GM12878 (cell line): ENCODE data around the gene MAB21L4.

Source experiments
- E2F4 ChIP-seq: IDR thresholded peaks from 2 replicates; pipeline ENCODE4 v1.6.1; 2012; ENCODE audit warnings: low read depth, low read length, improper control_type of control experiment
- FOXM1 ChIP-seq: IDR thresholded peaks from 2 replicates; pipeline ENCODE4 v1.6.1; 2012; ENCODE audit warnings: low read depth, mild to moderate bottlenecking, inconsistent platforms, low read length, moderate library complexity

- TF ChIP-seq E2F4, result no peak
- no peak for TF ChIP-seq FOXM1
Observed at GRCh38 chr2:240858871-240859270, 37.1 kb downstream of the MAB21L4 start.
